SU-DHL-6 (cell line): ENCODE results near the gene MLIP.

Source experiments
- H2AFZ ChIP-seq: fragments of 200-600 bp; sonication (generic); 2 replicates; pipeline ENCODE4 v1.6.1; 2014; ENCODE audit warnings: low read depth, mild to moderate bottlenecking, moderate library complexity, mixed read lengths, antibody characterized with exemption, low read length; ENCODE audit not compliant: severe bottlenecking
- H3F3A ChIP-seq: fragments of 200-600 bp; shearing (Covaris generic); 2 replicates; pipeline ENCODE4 v1.6.0; 2016; ENCODE audit warnings: antibody characterized with exemption, mild to moderate bottlenecking; ENCODE audit not compliant: insufficient read depth
- H3K27ac ChIP-seq: fragments of 200-600 bp; sonication (generic); 2 replicates; pipeline ENCODE4 v1.5.1; 2016; ENCODE audit warnings: low read depth, mild to moderate bottlenecking, low read length, moderate library complexity, mixed read lengths
- H3K27me3 ChIP-seq: fragments of 200-600 bp; sonication (generic), shearing (Covaris generic); 2 replicates; pipeline ENCODE4 v1.6.0; 2014; ENCODE audit warnings: mild to moderate bottlenecking, low read length
- H3K36me3 ChIP-seq: fragments of 200-600 bp; sonication (generic); 2 replicates; pipeline ENCODE4 v1.6.1; 2014; ENCODE audit warnings: mild to moderate bottlenecking, low read length, mixed read lengths
- H3K4me2 ChIP-seq: fragments of 300-600, 200-600 bp; shearing (Covaris generic), sonication (generic); 2 replicates; pipeline ENCODE4 v1.6.0; 2014; ENCODE audit warnings: low read length, low read depth, mild to moderate bottlenecking; ENCODE audit not compliant: poor library complexity, severe bottlenecking
- H3K4me3 ChIP-seq: fragments of 200-600 bp; sonication (generic); 2 replicates; pipeline ENCODE4 v1.5.1; 2014; ENCODE audit warnings: antibody characterized with exemption, low read length, mild to moderate bottlenecking, mixed read lengths; ENCODE audit not compliant: insufficient read depth, poor library complexity, severe bottlenecking
- H3K79me2 ChIP-seq: fragments of 200-600 bp; sonication (generic); 2 replicates; pipeline ENCODE4 v1.6.1; 2014; ENCODE audit warnings: mild to moderate bottlenecking, low read length, moderate library complexity; ENCODE audit not compliant: insufficient read depth
- H3K9ac ChIP-seq: fragments of 200-600 bp; sonication (generic); 2 replicates; pipeline ENCODE4 v1.7.0; 2014; ENCODE audit warnings: mild to moderate bottlenecking, low read length
- H3K9me2 ChIP-seq: fragments of 200-600 bp; sonication (generic); replicated peaks from 2 replicates; pipeline ENCODE4 v1.6.1; 2014; ENCODE audit warnings: low read length; ENCODE audit not compliant: insufficient read depth
- H3K9me3 ChIP-seq: fragments of 200-600 bp; sonication (generic); 2 replicates; pipeline ENCODE4 v1.6.1; 2014; ENCODE audit warnings: low read length, mixed read lengths; ENCODE audit not compliant: insufficient read depth
- H4K20me1 ChIP-seq: fragments of 200-600 bp; sonication (generic); 2 replicates; pipeline ENCODE4 v1.6.1; 2014; ENCODE audit warnings: low read depth, mild to moderate bottlenecking, antibody characterized with exemption, low read length, moderate library complexity, mixed read lengths
- EZH2phosphoT487 ChIP-seq: fragments of 200-600 bp; sonication (generic), shearing (Covaris generic); conservative IDR thresholded peaks from 2 replicates; pipeline ENCODE4 v1.6.1; 2018; ENCODE audit warnings: mild to moderate bottlenecking, antibody characterized with exemption, low read length, moderate library complexity, mixed read lengths
- TF ChIP-seq, protein P1 (sequence below): fragments of 200-600 bp; sonication (generic); IDR thresholded peaks from one replicate; pipeline ENCODE4 v1.5.1; 2017; ENCODE audit warnings: antibody characterized with exemption, mild to moderate bottlenecking, low read length, moderate library complexity; ENCODE audit not compliant: insufficient read depth, poor library complexity, severe bottlenecking

The MLIP gene

DNA sequence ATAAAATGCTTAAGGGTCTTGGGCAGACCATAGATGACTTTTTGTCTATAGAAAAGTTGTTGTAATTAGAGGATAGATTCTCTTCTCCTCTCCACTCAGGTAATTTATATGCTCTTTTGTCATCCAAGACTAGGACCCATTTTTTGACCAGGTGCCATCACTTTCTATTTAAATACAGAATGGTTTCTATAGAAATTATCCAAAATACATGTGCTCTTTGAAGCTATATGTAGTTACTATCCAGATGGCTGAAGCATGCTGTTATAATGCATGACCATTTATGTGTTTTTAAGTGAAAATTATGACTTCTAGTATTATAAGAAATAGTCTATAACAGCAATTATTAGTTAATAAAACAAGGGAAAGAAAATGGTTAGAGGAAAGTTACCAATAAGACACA is 3.0 kb upstream of the MLIP start:
- no peaks in the 10 kb centered on the region for H3K79me2 ChIP-seq
- H4K20me1 ChIP-seq, result no peaks in the 10 kb centered on the region

DNA sequence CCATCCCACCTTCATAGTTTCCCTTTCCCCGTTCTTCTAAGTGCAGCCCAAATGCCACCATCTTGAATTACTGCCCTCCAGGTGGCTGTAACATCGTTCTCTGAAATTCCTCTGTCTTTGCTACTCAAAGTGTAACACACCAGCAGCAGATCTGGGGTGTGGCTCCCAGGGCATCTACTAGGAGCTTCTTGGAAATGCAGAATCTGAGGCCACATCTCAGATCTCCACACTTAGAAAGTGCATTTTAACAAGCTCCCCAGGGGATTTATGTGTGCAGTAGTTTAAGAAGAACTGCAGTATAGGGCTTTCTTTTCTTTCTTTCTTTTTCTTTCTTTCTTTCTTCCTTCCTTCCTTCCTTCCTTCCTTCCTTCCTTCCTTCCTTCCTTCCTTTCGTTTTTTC is 1.7 kb upstream of the MLIP start:
- no peaks in the 10 kb centered on the region for H3K27me3 ChIP-seq
- no peaks in the 10 kb centered on the region for H3F3A ChIP-seq
- no peak overlapping the region for H3K27ac ChIP-seq
- H3K4me2 ChIP-seq, result no peak overlapping the region
- H4K20me1 ChIP-seq, result no peaks in the 10 kb centered on the region
- no peaks in the 10 kb centered on the region for H3K9me2 ChIP-seq
- H3K9me3 ChIP-seq, result no peaks in the 10 kb centered on the region
- TF ChIP-seq, protein P1, sequence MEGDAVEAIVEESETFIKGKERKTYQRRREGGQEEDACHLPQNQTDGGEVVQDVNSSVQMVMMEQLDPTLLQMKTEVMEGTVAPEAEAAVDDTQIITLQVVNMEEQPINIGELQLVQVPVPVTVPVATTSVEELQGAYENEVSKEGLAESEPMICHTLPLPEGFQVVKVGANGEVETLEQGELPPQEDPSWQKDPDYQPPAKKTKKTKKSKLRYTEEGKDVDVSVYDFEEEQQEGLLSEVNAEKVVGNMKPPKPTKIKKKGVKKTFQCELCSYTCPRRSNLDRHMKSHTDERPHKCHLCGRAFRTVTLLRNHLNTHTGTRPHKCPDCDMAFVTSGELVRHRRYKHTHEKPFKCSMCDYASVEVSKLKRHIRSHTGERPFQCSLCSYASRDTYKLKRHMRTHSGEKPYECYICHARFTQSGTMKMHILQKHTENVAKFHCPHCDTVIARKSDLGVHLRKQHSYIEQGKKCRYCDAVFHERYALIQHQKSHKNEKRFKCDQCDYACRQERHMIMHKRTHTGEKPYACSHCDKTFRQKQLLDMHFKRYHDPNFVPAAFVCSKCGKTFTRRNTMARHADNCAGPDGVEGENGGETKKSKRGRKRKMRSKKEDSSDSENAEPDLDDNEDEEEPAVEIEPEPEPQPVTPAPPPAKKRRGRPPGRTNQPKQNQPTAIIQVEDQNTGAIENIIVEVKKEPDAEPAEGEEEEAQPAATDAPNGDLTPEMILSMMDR, result no peak
- no peak for TF ChIP-seq EZH2phosphoT487
- H3K79me2 ChIP-seq, result no peaks in the 10 kb centered on the region
- no peak overlapping the region for H3K9ac ChIP-seq
- H3K36me3 ChIP-seq, result no peaks in the 10 kb centered on the region
- no peak overlapping the region for H3K4me3 ChIP-seq
- no peak overlapping the region for H2AFZ ChIP-seq

More for the DNA sequence above, 3.0 kb upstream of the MLIP start:
- Histone ChIP-seq H3K9me3 (no peaks in the 10 kb centered on the region), H3K36me3 (no peaks in the 10 kb centered on the region), H3K27me3 (no peaks in the 10 kb centered on the region), H3K27ac (no peak overlapping the region), H3K4me3 (no peak overlapping the region), H3F3A (no peaks in the 10 kb centered on the region), H3K9ac (no peak overlapping the region), H3K4me2 (no peak overlapping the region), H2AFZ (no peak overlapping the region), H3K9me2 (no peaks in the 10 kb centered on the region)
- TF ChIP-seq, protein P1, result no peak
- TF ChIP-seq EZH2phosphoT487, result no peak

DNA sequence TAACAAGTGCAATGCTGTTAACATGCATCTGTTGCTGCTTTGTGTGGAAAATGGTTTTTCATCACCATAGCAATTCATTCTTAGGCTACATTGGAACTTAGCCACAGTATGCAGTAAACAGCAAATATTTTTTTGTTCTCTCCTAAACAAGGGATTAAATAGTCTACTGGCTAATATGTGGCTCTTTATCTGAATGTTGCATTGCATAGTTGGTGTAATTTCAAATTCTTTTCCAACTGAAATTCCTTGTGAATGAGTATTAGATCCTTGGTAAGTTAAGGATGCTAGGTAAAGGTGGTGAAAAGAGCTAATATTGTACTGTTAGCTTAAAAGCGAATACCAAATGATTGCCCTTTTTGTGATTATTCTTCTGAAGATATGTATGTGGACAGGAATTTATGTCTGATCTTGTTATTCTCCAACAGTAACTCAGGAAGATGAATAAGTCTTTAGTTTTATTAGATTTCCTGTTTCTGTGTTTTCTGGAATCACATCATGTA is 958 bp downstream of the MLIP start:
- Histone ChIP-seq H3K36me3 (no peaks in the 10 kb centered on the region), H3K4me2 (no peak overlapping the region), H3K9me2 (no peaks in the 10 kb centered on the region), H3K9me3 (no peaks in the 10 kb centered on the region), H3K27me3 (no peaks in the 10 kb centered on the region), H3K4me3 (no peak overlapping the region), H3K27ac (no peak overlapping the region), H3K79me2 (no peaks in the 10 kb centered on the region), H2AFZ (no peak overlapping the region), H3F3A (no peaks in the 10 kb centered on the region), H3K9ac (no peak overlapping the region), H4K20me1 (no peaks in the 10 kb centered on the region)
- no peak for TF ChIP-seq EZH2phosphoT487
- TF ChIP-seq, protein P1, result no peak
